ENCODE measurements around the gene UST.
A peak's percentile ranks its signal among the peaks of the same experiment; 100 is the strongest.
"Not testable (repeated sequence)": the region's sequence is repeated elsewhere in the genome, so short reads cannot be mapped to it uniquely, and the experiment has no call there.

Gene UST

DNA sequence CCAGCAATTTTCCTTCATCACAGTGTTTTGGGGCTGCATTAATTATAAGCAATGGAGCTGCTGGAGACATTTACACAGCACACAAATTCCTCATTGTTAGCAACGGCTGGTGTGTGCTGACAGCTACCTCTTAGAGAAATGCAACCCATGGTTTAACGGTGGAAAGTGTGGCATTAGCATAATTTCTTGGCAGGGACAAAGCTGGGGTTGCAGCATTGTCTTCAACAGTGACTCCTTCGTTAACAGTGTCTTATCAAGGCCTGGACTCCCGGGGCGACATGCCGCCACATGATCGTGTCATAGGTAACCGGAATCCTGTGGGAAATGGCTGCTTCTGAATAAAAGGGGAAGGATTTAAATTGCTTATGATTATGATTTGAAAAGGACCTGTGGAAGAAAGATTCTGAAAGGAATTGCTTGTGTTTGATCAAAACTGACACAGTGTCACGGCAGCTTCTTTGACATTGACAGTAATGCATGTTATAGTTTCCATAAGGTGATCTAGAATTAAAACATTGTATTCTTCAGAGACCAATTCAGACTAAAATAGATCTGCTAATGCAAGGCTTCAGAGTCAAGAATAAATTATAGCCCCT, 128.0 kb downstream of the UST start:
- no peak for DNase-seq

DNA sequence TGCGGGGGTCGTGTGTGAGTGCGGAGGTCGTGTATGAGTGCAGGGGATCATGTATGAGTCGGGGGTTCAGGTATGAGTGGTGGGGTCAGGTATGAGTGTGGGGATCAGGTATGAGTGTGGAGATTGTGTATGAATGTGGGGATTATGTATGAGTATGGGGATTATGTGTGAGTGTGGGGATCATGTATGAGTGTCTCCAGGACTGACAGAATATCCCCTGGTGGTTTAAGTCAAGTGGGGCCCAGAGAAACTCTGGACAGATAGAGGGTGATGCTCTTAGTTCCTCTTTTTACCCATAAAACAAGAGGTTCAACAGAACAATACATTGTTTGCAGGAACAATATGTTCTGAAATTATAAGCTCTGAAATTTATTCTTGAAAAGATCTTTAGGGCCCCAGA, 131.9 kb downstream of the UST start:
- DNase-seq = no peak

DNA sequence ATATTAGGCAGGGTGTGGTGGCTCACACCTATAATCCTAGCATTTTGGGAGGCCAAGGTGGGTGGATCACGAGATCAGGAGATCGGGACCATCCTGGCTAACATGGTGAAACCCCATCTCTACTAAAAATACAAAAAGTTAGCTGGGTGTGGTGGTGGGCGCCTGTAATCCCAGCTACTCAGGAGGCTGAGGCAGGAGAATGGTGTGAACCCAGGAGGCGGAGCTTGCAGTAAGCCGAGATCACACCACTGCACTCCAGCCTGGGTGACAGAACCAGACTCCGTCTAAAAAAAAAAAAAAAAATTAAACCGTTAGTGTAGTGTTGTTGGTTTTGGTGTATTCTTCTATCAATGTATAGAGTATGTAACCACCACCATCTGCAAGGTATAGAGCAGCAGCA, 133.9 kb downstream of the UST start:
- DNase-seq = not testable (repeated sequence)

DNA sequence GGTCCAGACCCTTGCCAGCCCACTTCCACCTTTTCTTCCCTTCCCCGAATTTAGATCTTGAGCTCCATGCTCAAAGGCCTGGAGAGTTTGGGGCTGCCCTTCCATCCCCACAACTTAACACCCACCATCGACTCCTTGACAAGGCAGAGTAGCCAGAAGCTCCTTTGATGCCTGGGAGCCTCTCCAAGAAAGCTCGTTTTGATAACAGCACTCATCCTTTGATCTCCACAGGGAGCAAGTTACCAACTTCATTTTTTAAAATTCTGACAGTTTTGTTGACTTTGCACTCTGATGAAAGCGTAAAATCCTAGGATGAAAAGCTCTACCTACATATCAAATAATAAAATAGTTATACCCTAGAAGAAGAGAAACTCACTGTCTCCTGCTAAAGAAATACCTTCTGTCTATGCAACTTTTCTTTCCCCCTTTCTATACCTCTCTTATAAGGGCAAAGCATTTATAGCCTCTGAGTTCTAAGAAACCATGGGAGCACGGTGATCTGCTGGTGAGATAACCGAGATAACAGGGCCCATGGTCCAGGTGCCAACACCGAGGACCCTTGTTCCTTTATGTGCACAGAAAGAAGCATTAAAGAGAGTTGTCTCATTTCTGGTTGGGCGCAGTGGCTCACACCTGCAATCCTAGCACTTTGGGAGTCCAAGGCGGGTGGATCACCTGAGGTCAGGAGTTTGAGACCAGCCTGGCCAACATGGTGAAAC, 134.9 kb downstream of the UST start:
- DNase-seq = no peak

DNA sequence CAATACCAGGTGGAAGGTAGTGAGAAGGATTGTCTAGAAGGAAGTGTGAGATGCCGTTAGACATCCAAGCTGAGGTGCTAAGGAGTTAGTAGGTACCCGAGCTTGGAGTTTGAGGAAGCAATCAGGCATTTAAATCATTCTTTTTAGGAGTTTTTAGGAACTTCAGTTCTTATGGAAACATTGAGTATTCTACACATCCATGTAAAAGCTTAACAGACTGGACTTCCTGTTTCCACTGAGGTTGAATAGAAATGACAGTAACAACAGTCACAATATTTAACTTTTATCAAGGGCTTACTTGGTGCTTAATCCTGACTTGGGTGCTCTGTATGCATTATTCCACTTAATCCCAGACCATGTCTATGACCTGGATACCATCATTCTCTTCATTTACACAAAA, 136.4 kb downstream of the UST start:
- no peak for DNase-seq

DNA sequence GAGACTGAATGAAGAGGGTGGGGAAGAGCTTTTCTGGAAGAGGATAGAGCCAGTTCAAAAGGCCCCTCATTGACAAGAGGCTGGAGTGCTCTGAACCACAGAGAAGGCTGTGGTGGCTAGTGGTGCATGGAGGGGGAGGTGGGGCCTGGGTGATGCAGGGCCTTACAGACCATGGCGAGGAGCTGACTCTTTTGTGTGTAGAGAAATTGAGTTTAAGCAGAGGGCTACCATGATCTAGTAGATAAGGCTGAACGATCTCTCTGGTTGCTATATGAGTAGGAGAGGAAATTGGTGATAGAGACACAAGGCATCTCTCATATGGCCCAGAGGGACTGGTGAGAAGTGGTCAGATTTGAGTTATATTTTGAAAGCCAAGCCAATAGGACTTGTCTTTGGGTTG, 137.6 kb downstream of the UST start:
- no peak for DNase-seq

DNA sequence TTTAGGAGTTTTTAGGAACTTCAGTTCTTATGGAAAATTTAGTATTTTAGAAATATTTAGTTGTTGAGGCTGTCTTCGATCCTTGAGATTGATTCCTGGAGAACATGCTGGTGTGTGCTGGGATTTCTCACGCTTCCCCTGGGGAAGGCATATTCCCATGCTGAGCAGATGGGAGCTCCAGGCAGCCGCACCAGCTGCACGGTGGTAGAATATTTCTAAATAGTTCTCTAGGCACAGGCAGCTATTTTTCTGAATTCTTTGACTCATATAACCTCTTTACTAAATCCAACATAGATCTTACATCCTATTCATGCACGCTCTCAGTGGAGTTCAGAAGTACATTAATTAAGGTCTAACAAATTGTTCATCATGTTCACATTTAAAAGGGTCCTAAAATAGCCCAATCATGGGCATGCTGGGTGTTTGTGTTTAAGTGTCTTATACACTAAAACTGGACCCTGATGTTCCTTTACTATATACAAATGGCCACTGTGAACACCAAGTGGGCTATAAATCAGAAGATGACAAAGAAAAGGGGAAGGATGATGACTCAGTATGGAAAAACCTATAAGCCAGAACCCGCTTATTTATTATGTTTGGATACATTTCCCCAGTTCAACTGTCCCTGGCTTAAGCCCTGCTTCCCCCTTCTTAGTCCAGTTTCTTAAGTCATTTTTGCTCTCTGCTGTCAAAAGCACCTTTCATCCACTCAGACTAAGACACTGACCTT, 138.5 kb downstream of the UST start:
- DNase-seq = no peak

DNA sequence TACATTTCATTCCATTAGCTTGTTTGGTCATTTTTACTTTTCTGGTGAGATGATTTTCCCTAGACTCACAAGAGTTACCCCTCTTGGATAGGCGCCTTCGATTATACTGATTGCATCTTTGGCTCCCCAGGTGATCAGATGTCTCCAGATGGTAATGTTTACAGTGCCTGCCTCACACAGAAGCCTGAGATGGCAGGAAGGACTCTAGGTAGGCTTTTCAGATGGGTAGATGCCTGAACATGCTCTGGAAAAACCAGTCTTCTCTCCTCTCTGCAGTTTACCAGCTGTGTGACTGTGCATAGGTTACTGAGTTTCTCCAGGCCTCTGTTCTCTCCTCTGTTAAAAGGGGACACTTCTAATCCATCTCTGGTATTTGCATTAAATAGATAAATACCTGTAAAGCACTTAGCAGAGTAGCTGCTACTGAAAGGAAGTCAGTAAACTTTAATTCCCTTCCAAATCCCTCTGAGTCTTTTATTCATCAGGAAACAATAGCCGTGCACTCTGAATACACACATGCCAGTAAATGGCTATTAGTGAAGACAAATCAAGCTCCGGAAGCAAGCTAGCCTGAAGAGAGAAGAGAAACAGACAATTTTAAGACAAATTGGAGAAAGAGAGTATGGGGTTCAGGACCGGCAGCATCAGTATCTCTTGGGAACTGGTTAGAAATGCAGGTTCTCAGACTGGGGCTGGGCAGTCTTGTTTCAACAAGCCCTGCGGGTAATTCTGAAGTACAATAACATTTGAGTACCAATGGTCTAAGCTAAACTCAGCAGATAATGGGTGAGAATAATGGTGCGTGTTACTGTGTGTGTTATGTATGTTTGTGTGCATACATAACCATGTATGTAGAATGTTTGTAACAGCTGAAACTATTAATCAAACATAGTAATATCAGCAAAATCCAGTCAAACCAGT, 139.4 kb downstream of the UST start:
- DNase-seq = no peak

DNA sequence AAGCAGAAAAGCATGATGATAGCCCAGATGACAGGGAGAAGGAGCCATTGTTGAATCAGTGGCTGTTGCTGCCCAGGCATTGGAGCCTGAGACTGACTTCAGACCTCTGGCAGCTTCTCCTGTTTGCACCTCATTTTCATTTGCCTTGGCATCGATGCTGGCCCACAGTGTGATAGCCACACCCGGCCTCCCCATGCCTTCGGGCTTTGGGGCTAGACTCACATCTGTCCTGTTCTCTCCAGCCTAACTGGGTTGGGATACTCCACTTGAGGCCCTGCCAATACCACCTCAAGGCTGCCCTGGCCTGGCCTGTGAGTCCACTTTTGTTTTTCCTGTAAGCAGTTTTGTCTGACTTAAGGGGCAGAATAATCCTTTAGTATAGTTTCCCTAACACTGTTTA, 140.4 kb downstream of the UST start:
- DNase-seq = no peak

DNA sequence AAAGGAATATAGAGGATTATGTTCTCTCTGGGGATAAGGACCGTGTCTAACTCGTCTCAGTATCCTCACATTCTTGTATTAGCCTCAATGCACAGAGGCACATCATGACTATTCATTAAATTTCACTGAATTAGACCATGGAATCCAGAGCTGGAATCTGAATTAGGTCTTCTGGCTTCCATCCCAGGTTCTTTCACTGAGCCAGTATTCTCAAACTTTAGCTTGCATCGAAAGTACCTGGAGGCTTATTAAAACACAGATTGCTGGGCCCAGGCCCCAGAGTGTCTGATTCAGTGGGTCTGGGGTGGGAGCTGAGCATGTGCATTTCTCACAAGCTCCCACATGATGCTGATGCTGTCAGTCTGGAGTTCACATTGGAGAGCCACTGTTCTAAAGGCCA, 142.0 kb downstream of the UST start:
- no peak for DNase-seq

DNA sequence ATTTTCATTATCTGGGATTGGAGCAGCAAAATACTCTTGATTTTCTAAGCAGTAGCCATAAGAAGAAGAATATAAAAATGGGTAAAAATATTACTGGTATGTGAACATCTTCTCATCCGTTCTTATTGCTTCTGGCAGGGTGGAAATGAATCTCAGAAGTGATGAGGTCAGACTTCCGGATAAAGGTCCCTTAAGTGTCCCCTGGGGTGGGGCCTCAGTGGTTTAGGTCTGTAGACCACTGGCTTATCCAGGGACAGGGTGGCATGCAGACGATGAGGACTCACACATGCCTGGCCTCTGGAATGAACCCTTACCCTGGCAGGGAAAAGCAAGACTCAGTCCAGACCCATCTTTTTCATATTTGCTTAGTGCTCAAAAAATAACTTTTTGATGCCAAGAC, 143.3 kb downstream of the UST start:
- no peak for DNase-seq

DNA sequence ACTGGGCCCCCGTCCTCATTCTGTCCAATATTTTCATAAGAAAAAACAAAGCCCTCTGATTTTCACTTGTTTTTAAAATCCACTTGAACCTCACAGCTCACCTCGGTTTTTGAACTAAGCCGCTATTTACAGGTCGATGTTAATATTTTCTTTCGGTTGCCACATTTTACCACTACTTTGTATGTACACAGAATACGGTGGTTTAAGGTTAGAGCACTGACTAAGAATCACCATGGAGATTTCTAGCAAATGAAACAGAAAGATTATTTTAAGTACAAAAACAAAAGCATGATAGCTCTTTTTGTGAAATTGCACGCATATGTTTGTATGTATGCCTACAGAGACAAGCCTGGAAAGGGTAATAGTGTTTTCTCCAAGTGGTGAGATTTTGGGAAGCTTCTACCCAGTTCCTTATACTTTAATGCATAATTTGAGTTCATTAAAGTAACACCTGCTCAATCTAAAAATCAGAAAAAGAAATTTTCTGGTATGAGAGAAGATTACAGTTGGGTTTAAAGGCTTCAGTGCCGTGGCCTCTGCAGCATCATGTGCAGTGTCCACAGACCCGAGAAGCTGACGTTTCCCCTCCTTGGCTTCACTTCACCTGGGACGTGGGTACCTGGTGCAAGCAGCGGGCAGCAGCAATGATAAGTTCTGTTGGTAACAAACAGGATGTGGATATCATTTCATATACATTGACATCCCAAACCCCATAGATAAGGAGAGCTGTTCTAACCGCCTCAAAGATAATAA, 144.0 kb downstream of the UST start:
- DNase-seq = no peak

DNA sequence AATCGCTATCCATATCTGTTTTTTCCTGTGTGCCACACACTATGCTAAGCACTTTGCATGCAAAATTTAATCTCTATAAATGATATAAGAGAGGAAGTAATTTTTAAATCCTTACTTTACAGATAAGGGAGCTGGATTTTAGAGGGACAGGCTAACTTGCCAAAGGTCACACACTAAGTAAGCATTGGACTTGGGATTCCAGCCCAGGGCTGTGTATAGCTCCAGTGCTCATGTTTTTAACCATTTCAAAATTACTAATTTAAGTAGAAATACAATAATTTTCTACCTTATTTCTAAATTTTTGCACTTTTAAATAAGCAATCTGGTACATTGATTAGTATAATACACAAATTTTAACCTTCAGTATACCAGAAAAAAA, 144.6 kb downstream of the UST start:
- no peak for DNase-seq

DNA sequence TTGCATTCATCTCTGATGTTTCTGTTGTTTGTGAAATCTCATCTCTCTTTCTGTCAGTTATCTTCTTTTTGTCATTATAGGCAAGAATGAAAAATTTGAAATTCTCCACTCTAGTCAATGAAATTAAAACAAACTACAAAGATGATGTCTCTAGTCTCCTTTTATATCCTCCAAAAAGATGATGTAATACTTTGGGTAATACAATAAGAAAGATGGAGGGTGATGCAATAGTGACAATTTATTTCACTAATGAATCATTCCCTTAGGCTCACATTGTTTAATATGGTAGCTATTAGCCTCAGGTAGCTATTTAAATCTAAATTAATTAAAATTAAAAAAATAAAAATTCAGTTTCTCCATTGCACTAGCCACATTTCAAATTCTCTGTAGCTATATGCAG, 145.4 kb downstream of the UST start:
- no peak for DNase-seq

DNA sequence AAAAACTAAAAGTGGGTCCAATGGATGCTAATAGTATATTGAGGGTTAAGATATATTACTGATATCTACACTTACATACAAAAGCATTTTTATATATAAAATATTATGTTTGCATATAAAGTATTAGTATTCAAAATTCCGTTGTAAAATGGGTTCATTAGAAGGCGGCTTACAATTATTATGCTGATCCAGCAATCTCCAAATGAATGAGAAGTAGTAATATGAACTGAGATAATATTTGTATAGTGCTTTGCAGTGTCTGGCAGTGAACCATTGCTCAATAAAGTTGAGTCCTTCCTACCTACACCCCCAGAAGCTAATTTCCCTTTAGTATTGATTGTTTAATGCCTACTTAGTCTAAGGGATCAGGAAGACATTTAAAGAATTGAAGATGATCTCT, 146.2 kb downstream of the UST start:
- DNase-seq = no peak

DNA sequence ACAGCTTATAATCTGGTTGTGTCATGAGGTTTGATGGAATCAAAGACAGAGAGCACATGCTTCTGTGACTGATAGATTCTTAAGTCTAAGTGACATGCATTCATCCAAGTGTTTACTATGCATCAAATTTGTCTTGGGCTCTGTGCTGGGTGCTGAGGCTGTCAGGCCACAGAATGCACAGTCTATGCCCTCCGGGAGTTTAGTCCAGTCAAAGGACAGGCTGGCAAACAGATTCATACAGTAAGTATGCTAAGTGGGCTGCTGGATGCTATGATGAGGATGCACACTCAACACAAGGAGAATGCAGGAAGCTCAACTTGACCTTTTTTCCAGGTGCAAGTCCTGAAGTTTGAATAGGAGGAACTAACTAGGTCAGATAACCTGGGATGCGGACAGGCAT, 146.7 kb downstream of the UST start:
- no peak for DNase-seq

DNA sequence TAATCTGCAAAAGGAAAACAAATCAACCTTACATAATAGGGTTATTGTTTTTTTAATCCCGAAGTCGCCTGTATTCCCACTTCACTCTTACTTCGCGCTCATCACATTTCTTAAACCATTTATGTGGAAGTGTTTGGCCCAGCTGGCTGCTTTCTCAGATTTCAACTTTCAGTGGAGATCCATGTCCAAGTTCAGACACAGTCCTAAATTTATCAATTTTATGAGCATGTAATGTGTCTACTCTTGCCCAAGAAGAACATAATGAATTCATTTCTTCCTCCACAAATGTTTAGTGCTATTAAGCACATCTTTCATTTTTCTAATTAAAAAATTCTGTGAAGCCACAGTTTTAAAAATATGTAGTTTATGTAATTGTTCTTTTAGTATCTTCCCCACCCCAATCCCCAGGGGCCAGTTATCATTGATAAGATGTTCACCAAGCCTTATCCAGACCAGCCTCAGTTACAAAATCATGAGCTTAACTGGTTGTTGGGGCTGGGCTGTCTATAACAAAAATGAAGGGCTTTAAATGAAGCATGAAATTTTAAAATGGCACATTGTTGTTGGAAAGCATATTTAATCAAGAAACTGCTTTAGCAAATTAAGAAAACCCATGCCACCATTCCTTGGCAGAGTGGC, 151.7 kb downstream of the UST start:
- peak; percentile 82 for DNase-seq

DNA sequence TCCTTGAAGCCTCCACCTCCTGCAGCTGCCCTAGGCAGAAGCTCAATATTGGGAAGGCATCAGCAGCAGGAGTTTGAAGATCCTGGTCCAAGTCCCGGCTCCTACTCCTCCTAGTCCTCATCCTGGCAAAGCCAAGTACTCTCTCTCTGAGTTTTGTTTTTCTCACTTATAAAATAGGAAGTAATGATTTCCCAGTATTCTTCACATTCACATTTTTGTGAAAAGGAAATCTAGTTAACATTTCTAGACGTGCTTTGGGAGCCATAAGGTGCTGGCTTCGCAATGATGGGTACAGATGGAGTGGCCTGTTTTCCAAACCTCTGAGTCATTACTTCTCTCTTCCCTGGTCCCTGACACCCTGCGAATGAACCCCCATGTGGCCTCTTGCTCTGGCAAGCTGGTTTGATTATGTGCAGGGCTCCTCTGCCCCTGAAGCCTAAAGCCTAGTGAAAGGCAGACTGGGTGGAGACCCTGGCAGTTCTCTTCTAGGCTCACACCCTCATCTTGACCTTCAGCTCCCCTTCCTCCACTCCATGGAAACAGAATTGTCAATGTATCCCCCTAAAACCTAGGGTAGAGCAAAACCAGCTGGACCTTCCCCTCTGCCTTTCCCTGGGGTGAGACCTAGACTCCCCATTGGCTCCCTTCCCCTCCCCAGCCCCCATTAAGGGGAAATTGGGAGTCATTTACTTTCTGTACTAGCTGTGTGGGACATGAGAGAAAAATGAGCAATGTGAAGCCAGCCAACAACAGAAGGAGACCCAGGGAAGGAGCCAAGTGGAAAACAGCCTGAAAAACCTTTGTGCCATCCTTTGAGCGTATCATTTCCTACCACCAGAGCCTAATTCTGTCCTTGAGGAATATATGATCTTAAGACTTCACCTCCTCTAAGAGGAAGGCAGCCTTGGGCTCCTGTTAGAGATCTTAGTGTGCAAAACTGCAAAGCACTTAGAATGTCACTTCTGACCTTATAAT, 158.4 kb downstream of the UST start:
- no peak for DNase-seq

DNA sequence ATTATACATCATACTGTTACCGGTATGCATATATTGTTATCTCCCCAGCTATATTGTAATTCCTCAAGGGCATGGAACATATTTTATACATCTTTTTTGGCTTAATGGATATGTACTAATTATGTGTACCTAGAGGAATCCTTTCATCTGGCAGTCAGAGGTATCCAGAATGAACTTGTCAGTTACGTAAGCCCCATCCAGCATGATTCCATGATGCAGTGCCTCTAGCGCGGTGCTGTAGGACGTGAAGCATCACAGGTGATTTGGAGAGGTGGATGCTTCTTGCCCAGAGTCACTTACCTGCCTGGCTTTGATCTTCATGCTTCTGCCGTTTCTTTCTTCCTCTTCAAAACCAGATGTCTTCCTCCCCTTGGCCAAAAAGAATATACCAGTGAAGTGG, 159.1 kb downstream of the UST start:
- no peak for DNase-seq

DNA sequence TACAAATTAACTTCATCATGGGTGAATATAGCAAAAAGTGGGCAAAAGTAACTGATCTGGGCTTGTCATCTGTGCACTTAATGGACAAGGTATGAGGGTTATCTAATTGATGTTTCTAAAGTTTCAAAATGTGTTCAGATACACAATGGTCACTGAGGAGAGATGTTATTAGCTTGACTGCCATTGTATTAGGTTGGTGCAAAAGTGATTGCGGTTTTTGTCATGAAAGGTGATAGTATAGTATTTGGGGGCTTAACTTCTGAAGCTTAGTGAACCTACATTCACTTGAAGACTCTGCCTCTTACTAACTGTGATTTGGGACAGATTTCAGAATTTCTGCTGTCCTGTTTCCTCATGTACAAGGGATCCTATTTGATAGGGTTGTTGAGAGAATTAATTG, 159.6 kb downstream of the UST start:
- DNase-seq = no peak

DNA sequence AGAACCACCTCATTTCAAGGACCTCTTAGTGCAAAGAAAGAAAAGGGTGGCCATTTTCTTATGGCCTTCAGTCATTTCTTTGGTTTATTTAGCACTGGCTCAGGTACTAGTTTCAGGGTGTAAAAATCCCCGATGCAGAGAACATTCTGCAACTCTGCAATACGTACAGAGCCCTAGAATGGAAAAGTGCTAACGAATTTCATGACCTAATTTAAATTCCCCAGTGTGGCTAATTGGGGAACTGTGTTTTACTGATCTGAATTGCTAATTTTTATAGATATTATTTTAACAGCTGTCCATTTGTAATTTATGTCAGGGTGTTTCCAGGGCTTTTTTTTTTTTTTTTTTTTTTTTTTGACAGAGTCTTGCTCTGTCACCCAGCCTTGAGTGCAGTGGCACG, 160.7 kb downstream of the UST start:
- no peak for DNase-seq
